HepG2 (cell line): ENCODE results near the gene SYNE1. TPM values are rescaled to one million over a fixed set of nuclear protein-coding genes. Genes with fewer than 3 reads are reported as not detected.
"Not testable (repeated sequence)": the region's sequence is repeated elsewhere in the genome, so short reads cannot be mapped to it uniquely, and the experiment has no call there.

Experiments
- ATAC-seq: fragments of 200-7000 bp; cut with Tn5 transposase; 3 replicates; pipeline ENCODE4 v1.9.1; 2020; ENCODE audit warnings: mild to moderate bottlenecking, moderate library complexity
- BruUV-seq: library from RNA; stranded (reverse); fragments of 400-500 nt; replicated peaks from 2 replicates; lab custom pipeline; 2021; lab: Mats Ljungman, UMichigan
- CTCF ChIA-PET: fragments of 300-600 bp; formaldehyde crosslinking; extraction: SDS; loops from one replicate; lab custom pipeline; 2021; ENCODE audit warnings: low total read pairs, inconsistent platforms, low intra/inter-chr PET ratio; lab: Yijun Ruan, JAX
- POLR2A ChIA-PET: fragments of 350-600 bp; sonication (Branson Sonifier 250); formaldehyde crosslinking; loops from one replicate; lab custom pipeline; 2020; ENCODE audit warnings: antibody characterized with exemption, inconsistent platforms; lab: Yijun Ruan, JAX
- DNase-seq: peaks from one replicate; pipeline ENCODE4 v3.0.0-alpha.2; 2015; ENCODE audit warnings: low spot score
- FAIRE-seq: peaks from 3 replicates; lab custom pipeline; 2011; peaks lifted over from hg19 to GRCh38; lab: Jason Lieb, UNC
- H2AFZ ChIP-seq: one replicate; pipeline ENCODE4 v1.6.1; 2011; ENCODE audit warnings: low read length, inconsistent platforms
- H3K27ac ChIP-seq: fragments of 300-600 bp; 3 replicates; pipeline ENCODE4 v1.8.0; 2011; ENCODE audit warnings: mixed run types, mild to moderate bottlenecking, mixed read lengths, low read length, inconsistent platforms; ENCODE audit not compliant: insufficient read depth; ENCODE audit errors: extremely low read length
- H3K27me3 ChIP-seq, 2 experiments: fragments of 200-600 bp in 1 of 2; 2 replicates in 1 of 2; 3 replicates in 1 of 2; pipeline versions ENCODE4 v1.6.0 to v1.8.0; 2011; ENCODE audit warnings: low read length in 2 of 2, mild to moderate bottlenecking in 2 of 2, moderate library complexity in 2 of 2, inconsistent platforms in 1 of 2; ENCODE audit not compliant: insufficient read depth in 2 of 2, control insufficient read depth in 1 of 2
- H3K36me3 ChIP-seq, 2 experiments: fragments of 200-600 bp in 1 of 2; replicated peaks in 1 of 2; 2 replicates in 1 of 2; 3 replicates in 1 of 2; pipeline versions ENCODE4 v1.5.1 to v1.8.0; 2011; ENCODE audit warnings: low read length in 2 of 2, inconsistent platforms in 1 of 2; ENCODE audit not compliant: insufficient read depth in 2 of 2, control insufficient read depth in 1 of 2
- H3K4me1 ChIP-seq: 2 replicates; pipeline ENCODE4 v1.5.1; 2012; ENCODE audit warnings: low read length, inconsistent platforms; ENCODE audit not compliant: insufficient read depth
- H3K4me2 ChIP-seq: 2 replicates; pipeline ENCODE4 v1.6.0; 2011; ENCODE audit warnings: low read depth, low read length, inconsistent platforms
- H3K4me3 ChIP-seq, 3 experiments: fragments of 200-600 bp in 1 of 3; sonication (generic), shearing (Covaris generic) in 1 of 3; replicated peaks in 1 of 3; 2 replicates each; pipeline ENCODE4 v1.5.1; 2011 to 2016; ENCODE audit warnings: low read length in 3 of 3, inconsistent platforms in 2 of 3, low read depth in 2 of 3, mild to moderate bottlenecking in 2 of 3, control low read depth in 1 of 3, mixed read lengths in 1 of 3; ENCODE audit not compliant: insufficient read depth in 1 of 3
- H3K79me2 ChIP-seq: one replicate; pipeline ENCODE4 v1.6.1; 2011; ENCODE audit warnings: low read length, inconsistent platforms; ENCODE audit not compliant: insufficient read depth
- H3K9ac ChIP-seq: 2 replicates; pipeline ENCODE4 v1.6.0; 2011; ENCODE audit warnings: mild to moderate bottlenecking, low read depth, low read length, inconsistent platforms; ENCODE audit not compliant: insufficient read depth
- H3K9me3 ChIP-seq: 2 replicates; pipeline ENCODE4 v1.5.1; 2012; ENCODE audit warnings: mild to moderate bottlenecking, low read length
- H4K20me1 ChIP-seq: 2 replicates; pipeline ENCODE4 v1.6.0; 2011; ENCODE audit warnings: inconsistent platforms, mild to moderate bottlenecking, low read length, moderate library complexity; ENCODE audit not compliant: insufficient read depth
- HNRNPK ChIP-seq: fragments of 200-400 bp; formaldehyde crosslinking; IDR thresholded peaks from 2 replicates; pipeline ENCODE4 v1.6.1; 2018; ENCODE audit warnings: low read length, low read depth, moderate library complexity, mild to moderate bottlenecking; ENCODE audit not compliant: poor library complexity, severe bottlenecking
- NAIF1 ChIP-seq: sonication (generic); formaldehyde crosslinking; IDR thresholded peaks from 2 replicates; pipeline ENCODE4 v1.5.0; 2020; ENCODE audit warnings: mild to moderate bottlenecking, missing genetic modification reagents, borderline replicate concordance
- NCOA1 ChIP-seq: sonication (generic); formaldehyde crosslinking; IDR thresholded peaks from 2 replicates; pipeline ENCODE4 v1.9.0; 2021; ENCODE audit warnings: missing genetic modification reagents
- ZNF331 ChIP-seq: sonication (generic); formaldehyde crosslinking; IDR thresholded peaks from 2 replicates; pipeline ENCODE4 v1.4.0; 2020; ENCODE audit warnings: missing genetic modification reagents
- WGBS: methylation state at CpG from one replicate; pipeline ENCODE4 v1.1.6; 2017; ENCODE audit warnings: low lambda C conversion rate; 5-methylcytosine and 5-hydroxymethylcytosine counted together
- in situ Hi-C: cut with HindIII; loops from 2 replicates; pipeline ENCODE4 v1.10.0; 2017; ENCODE audit warnings: low pct_unique_long_range_greater_than_20kb; ENCODE audit not compliant: extremely low pct_ligation_motif_present
- intact Hi-C: fragments of 100-400 bp; cut with micrococcal nuclease; formaldehyde crosslinking; loops from one replicate; pipeline ENCODE4 v1.10.0; 2022; ENCODE audit not compliant: unreplicated experiment
- polyA plus RNA-seq, 8 experiments: library from polyadenylated mRNA; depleted of rRNA in 3 of 8; stranded (reverse) in 7 of 8; unstranded in 1 of 8; fragments of >200 nt; fragmentation: Illumina TruSeq in 4 of 8; extraction: Trizol in 4 of 8; gene quantifications; 2 replicates each; pipeline versions ENCODE4 v1.2.1 to v1.2.3, GENCODE V29; 2011 to 2016; ENCODE audit warnings: low read depth in 4 of 8, missing spikeins in 1 of 8, mixed read lengths in 1 of 8; ENCODE audit not compliant: insufficient read depth in 1 of 8
- total RNA-seq, 5 experiments: library from RNA; depleted of rRNA; stranded (reverse); fragments of >200 nt; fragmentation: Illumina TruSeq; extraction: Trizol; gene quantifications; 2 replicates each; pipeline ENCODE4 v1.2.3, GENCODE V29; 2016; ENCODE audit warnings: low read depth in 1 of 5

Gene SYNE1
- total and polyA plus RNA-seq, 2 of the 13 experiments (the other 11 are each of a cell fraction or from before 2014, with no cell fraction given), result 5.5 to 15.9 TPM

- Histone ChIP-seq H3K4me1 (no peaks in the 10 kb centered on the region), H4K20me1 (no peaks in the 10 kb centered on the region), H2AFZ (no peak overlapping the region), H3K9me3 (no peaks in the 10 kb centered on the region), H3K4me3 (no peak overlapping the region), H3K27me3 (no peaks in the 10 kb centered on the region), H3K79me2 (no peaks in the 10 kb centered on the region), H3K4me2 (no peak overlapping the region), H3K27ac (no peak overlapping the region), H3K36me3 (no peaks in the 10 kb centered on the region), H3K9ac (no peak overlapping the region)
- in situ Hi-C loops (no loop called here), intact Hi-C loops (no loop called here)
- ChIA-PET CTCF (no interaction called here), POLR2A (no interaction called here)
- 53% methylated on average over 12 of the region's 12 CpGs for WGBS
- ATAC-seq, result no peak
- TF ChIP-seq NAIF1 (CRISPR knock-in tag) (no peak), NCOA1 (CRISPR knock-in tag) (no peak), ZNF331 (CRISPR knock-in tag) (no peak), HNRNPK (no peak)
- FAIRE-seq, result no peak
- no TSS peak for BruUV-seq
- DNase-seq, result no peak
Measured at GRCh38 chr6:152685819-152686218, 48.7 kb upstream of the SYNE1 start.

- DNase-seq, H3K4me3 ChIP-seq, H4K20me1 ChIP-seq, H2AFZ ChIP-seq, CTCF ChIA-PET, H3K9ac ChIP-seq, H3K27me3 ChIP-seq, H3K4me1 ChIP-seq, H3K36me3 ChIP-seq, H3K79me2 ChIP-seq, H3K27ac ChIP-seq, FAIRE-seq, ATAC-seq, intact Hi-C loops, BruUV-seq, in situ Hi-C loops, H3K9me3 ChIP-seq, POLR2A ChIA-PET, H3K4me2 ChIP-seq: not testable (repeated sequence)
- WGBS, result 34% methylated on average over 8 of the region's 8 CpGs
Measured at GRCh38 chr6:152682935-152683334, 45.8 kb upstream of the SYNE1 start.
